KMS-11 (cell line): Measurements from ENCODE around the gene MVK.

Experiments used
- H2AFZ ChIP-seq: fragments of 200-600 bp; sonication (generic); 2 replicates; pipeline ENCODE4 v1.6.1; 2016; ENCODE audit warnings: antibody characterized with exemption, mixed run types, low read depth
- H3K27ac ChIP-seq: fragments of 200-600 bp; sonication (generic); 2 replicates; pipeline ENCODE4 v1.6.1; 2016; ENCODE audit warnings: mild to moderate bottlenecking, mixed run types
- H3K27me3 ChIP-seq: fragments of 200-600 bp; sonication (generic); 2 replicates; pipeline ENCODE4 v1.6.1; 2017; ENCODE audit warnings: mild to moderate bottlenecking, low read depth, mixed run types, moderate library complexity; ENCODE audit not compliant: insufficient read depth
- H3K36me3 ChIP-seq: fragments of 200-600 bp; sonication (generic); 2 replicates; pipeline ENCODE4 v1.6.1; 2017; ENCODE audit warnings: mild to moderate bottlenecking, mixed run types; ENCODE audit not compliant: insufficient read depth
- H3K4me1 ChIP-seq: fragments of 200-600 bp; sonication (generic); 2 replicates; pipeline ENCODE4 v1.6.1; 2016; ENCODE audit warnings: mild to moderate bottlenecking, low read depth, mixed run types; ENCODE audit not compliant: poor library complexity, severe bottlenecking
- H3K4me2 ChIP-seq: fragments of 200-600 bp; sonication (generic); 2 replicates; pipeline ENCODE4 v1.7.0; 2016; ENCODE audit warnings: mild to moderate bottlenecking, mixed run types
- H3K4me3 ChIP-seq: fragments of 200-600 bp; sonication (generic); IDR thresholded peaks from 2 replicates; pipeline ENCODE4 v1.6.1; 2017; ENCODE audit warnings: low read depth, low read length, mixed read lengths; ENCODE audit not compliant: insufficient read depth
- H3K79me2 ChIP-seq: fragments of 200-600 bp; sonication (generic); 2 replicates; pipeline ENCODE4 v1.6.1; 2016; ENCODE audit warnings: low read depth, mixed run types; ENCODE audit not compliant: insufficient read depth
- H3K9ac ChIP-seq: fragments of 200-600 bp; sonication (generic); 2 replicates; pipeline ENCODE4 v1.6.1; 2016; ENCODE audit warnings: mild to moderate bottlenecking, mixed run types
- H4K20me1 ChIP-seq: fragments of 200-600 bp; sonication (generic); 2 replicates; pipeline ENCODE4 v1.6.1; 2016; ENCODE audit warnings: mild to moderate bottlenecking, mixed run types; ENCODE audit not compliant: insufficient read depth
- TF ChIP-seq, protein P1 (sequence below): fragments of 200-600 bp; sonication (generic); conservative IDR thresholded peaks from 2 replicates; pipeline ENCODE4 v1.6.1; 2017; ENCODE audit warnings: low read depth, mild to moderate bottlenecking, antibody characterized with exemption, low read length, moderate library complexity, mixed read lengths

MVK gene

DNA sequence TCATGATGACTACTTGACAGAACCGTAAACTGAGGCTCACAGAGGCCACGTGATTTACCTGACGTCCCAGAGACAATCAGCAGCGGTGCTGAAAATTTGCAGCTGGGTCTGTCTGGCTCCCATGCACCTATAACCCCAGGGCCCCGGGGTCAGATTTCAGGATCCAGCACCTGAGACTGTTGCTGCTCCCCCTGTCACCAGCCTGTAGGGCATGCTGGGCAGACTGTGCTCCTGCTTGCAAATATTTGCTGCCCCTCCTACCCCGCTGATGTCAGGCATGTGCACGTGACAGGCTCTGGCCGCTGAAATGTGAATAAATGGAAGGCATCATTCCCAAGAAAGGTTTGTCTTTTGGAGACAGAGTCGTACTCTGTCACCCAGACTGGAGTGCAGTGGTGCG lies 6.3 kb upstream of the MVK start:
- Histone ChIP-seq H4K20me1 (no peaks in the 10 kb centered on the region), H3K4me1 (no peaks in the 10 kb centered on the region), H3K79me2 (no peaks in the 10 kb centered on the region), H2AFZ (no peak overlapping the region), H3K27ac (no peak overlapping the region), H3K4me2 (no peak overlapping the region), H3K4me3 (no peak overlapping the region), H3K9ac (no peak overlapping the region), H3K27me3 (no peaks in the 10 kb centered on the region), H3K36me3 (no peaks in the 10 kb centered on the region)
- TF ChIP-seq, protein P1, sequence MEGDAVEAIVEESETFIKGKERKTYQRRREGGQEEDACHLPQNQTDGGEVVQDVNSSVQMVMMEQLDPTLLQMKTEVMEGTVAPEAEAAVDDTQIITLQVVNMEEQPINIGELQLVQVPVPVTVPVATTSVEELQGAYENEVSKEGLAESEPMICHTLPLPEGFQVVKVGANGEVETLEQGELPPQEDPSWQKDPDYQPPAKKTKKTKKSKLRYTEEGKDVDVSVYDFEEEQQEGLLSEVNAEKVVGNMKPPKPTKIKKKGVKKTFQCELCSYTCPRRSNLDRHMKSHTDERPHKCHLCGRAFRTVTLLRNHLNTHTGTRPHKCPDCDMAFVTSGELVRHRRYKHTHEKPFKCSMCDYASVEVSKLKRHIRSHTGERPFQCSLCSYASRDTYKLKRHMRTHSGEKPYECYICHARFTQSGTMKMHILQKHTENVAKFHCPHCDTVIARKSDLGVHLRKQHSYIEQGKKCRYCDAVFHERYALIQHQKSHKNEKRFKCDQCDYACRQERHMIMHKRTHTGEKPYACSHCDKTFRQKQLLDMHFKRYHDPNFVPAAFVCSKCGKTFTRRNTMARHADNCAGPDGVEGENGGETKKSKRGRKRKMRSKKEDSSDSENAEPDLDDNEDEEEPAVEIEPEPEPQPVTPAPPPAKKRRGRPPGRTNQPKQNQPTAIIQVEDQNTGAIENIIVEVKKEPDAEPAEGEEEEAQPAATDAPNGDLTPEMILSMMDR: no peak

DNA sequence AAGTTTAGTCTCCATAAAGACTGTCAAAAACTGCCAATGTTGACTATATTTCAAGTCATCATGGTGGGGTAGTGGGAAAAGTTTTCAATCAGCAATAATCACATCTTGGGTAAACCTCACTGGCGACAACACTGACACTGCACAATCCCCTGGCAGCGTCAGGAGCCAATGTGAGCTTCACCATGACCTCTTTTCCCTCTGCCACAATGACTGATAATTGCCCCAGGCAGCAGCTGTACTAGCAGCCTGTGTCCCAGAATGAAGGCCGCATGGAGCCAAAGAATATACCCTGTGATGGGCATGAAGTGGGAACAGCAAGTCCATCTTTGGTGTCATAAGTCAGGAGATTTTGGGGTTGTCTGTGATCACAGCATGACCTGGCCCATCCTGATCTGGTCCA lies 5.6 kb upstream of the MVK start:
- no peaks in the 10 kb centered on the region for H4K20me1 ChIP-seq
- no peaks in the 10 kb centered on the region for H3K36me3 ChIP-seq
- TF ChIP-seq, protein P1: no peak
- H3K9ac ChIP-seq: no peak overlapping the region
- H3K79me2 ChIP-seq: no peaks in the 10 kb centered on the region
- peaks cover 4% of the 10 kb centered on the region for H3K4me1 ChIP-seq
- H3K27me3 ChIP-seq: no peaks in the 10 kb centered on the region
- no peak overlapping the region for H2AFZ ChIP-seq
- H3K4me2 ChIP-seq: no peak overlapping the region
- H3K27ac ChIP-seq: no peak overlapping the region
- H3K4me3 ChIP-seq: no peak overlapping the region

DNA sequence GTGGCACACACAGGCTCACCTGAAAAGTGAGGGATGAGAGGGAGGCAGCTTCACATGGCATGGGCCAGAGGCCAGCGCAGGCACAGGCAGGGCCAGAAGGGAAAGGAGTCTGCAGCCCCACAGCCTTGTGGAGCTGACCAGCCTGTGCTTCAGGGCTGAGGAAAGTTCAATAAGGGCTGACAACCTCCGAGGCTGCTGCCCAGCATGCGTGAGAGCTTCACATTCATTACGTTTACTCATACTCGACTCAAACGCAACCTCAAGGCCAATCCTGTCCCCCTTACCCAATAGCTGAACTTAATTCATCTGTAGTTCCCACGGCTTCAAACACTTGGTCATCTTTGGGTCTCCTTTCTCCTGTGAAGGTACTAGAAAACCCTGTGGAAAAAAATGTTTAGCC lies 5.1 kb upstream of the MVK start:
- no peaks in the 10 kb centered on the region for H4K20me1 ChIP-seq
- no peaks in the 10 kb centered on the region for H3K27me3 ChIP-seq
- no peak overlapping the region for H2AFZ ChIP-seq
- H3K36me3 ChIP-seq: no peaks in the 10 kb centered on the region
- TF ChIP-seq, protein P1: no peak
- peaks cover 4% of the 10 kb centered on the region for H3K4me1 ChIP-seq
- H3K9ac ChIP-seq: no peak overlapping the region
- no peak overlapping the region for H3K4me3 ChIP-seq
- H3K27ac ChIP-seq: no peak overlapping the region
- no peaks in the 10 kb centered on the region for H3K79me2 ChIP-seq
- H3K4me2 ChIP-seq: no peak overlapping the region

DNA sequence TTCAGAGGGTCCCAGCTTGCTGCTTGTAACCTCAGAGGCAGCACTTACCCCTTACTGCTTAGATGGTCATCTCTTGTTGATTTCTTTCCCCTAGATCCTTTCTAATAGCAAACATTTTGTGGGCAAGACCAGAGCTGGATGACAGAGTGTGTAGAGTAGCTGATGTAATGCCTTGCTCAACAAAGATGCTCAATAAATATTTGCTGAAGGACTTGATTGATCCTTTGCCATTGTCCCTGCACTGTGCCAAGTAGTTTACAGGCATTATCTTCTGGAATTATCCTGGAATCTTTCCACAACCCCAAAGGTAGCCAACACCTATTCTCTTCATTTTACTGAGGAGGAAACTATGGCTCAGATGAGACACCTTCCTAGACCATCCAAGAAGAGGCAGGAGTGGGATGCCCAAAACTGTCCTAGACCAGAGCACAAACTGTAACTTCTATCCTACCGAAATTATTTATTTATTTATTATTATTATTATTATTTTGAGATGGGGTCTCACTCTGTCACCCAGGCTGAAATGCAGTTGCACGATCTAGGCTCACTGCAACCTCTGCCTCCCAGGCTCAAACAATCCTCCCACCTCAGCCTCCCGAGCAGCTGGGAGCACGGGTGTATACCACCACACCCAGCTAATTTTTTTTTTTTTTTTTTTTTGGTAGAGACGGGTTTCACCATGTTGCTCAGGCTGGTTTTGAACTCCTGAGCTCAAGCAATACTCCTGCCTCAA lies 1.7 kb upstream of the MVK start:
- no peak overlapping the region for H3K4me3 ChIP-seq
- no peak overlapping the region for H3K4me2 ChIP-seq
- no peaks in the 10 kb centered on the region for H3K36me3 ChIP-seq
- H2AFZ ChIP-seq: no peak overlapping the region
- no peak overlapping the region for H3K9ac ChIP-seq
- H3K27ac ChIP-seq: no peak overlapping the region
- H3K79me2 ChIP-seq: peaks cover 8% of the 10 kb centered on the region; the same call in 1 of the 2 replicates
- H3K4me1 ChIP-seq: peaks cover 11% of the 10 kb centered on the region
- TF ChIP-seq, protein P1: no peak
- H4K20me1 ChIP-seq: no peaks in the 10 kb centered on the region
- H3K27me3 ChIP-seq: no peaks in the 10 kb centered on the region
